ENCODE data around the gene TRANK1. TPM values are rescaled to one million over a fixed set of nuclear protein-coding genes. Genes with fewer than 3 reads are reported as not detected.
"Not testable (repeated sequence)": the region's sequence is repeated elsewhere in the genome, so short reads cannot be mapped to it uniquely, and the experiment has no call there.

Gene TRANK1
- total RNA-seq, 1 donor from 2014 or later = 3.4 TPM

- H3K27ac Mint-ChIP-seq; intact Hi-C loops (cut with micrococcal nuclease); H3K4me1 Mint-ChIP-seq (ENCODE audit: low read depth); H3K36me3 Mint-ChIP-seq (ENCODE audit: low read depth); DNase-seq (ENCODE audit: low spot score): not testable (repeated sequence)
- peaks cover 28% of the 10 kb centered on the region for H3K9me3 Mint-ChIP-seq
- H3K4me3 Mint-ChIP-seq = peak overlapping the region; percentile 22
- peaks cover 20% of the 10 kb centered on the region for H3K27me3 Mint-ChIP-seq (ENCODE audit: insufficient read depth)
Observed at GRCh38 chr3:36947814-36948213, 3.0 kb upstream of the TRANK1 start.

- Mint-ChIP-seq H3K4me3 (peak overlapping the region; percentile 83), H3K4me1 (ENCODE audit: low read depth) (no peaks in the 10 kb centered on the region), H3K27me3 (ENCODE audit: insufficient read depth) (peaks cover 15% of the 10 kb centered on the region), H3K36me3 (ENCODE audit: low read depth) (peaks cover 10% of the 10 kb centered on the region), H3K27ac (no peak overlapping the region), H3K9me3 (peaks cover 28% of the 10 kb centered on the region)
- intact Hi-C loops (cut with micrococcal nuclease) = loop anchor here (1.0 kb wide), 2 partner anchors 27 to 48 kb away; partner anchors contain the start of genes EPM2AIP1 and MLH1
- no peak for DNase-seq (ENCODE audit: low spot score)
Observed at GRCh38 chr3:36945333-36945980, 603 bp upstream of the TRANK1 start.

- peaks cover 10% of the 10 kb centered on the region for H3K36me3 Mint-ChIP-seq (ENCODE audit: low read depth)
- H3K27ac Mint-ChIP-seq = no peak overlapping the region
- peaks cover 16% of the 10 kb centered on the region for H3K27me3 Mint-ChIP-seq (ENCODE audit: insufficient read depth)
- DNase-seq (ENCODE audit: low spot score) = no peak
- no peaks in the 10 kb centered on the region for H3K4me1 Mint-ChIP-seq (ENCODE audit: low read depth)
- intact Hi-C loops (cut with micrococcal nuclease) = loop anchor here (1.0 kb wide), 2 partner anchors 14 to 32 kb away; no protein-coding TSS in a partner anchor
- H3K9me3 Mint-ChIP-seq = peaks cover 23% of the 10 kb centered on the region
- peak overlapping the region; percentile 69 for H3K4me3 Mint-ChIP-seq
Observed at GRCh38 chr3:36944012-36944640, 728 bp downstream of the TRANK1 start.

- DNase-seq (ENCODE audit: low spot score) = no peak
- Mint-ChIP-seq H3K36me3 (ENCODE audit: low read depth) (peaks cover 8% of the 10 kb centered on the region), H3K4me3 (peak overlapping the region; percentile 69), H3K4me1 (ENCODE audit: low read depth) (no peaks in the 10 kb centered on the region), H3K27ac (peak overlapping the region; percentile 34), H3K9me3 (peaks cover 18% of the 10 kb centered on the region), H3K27me3 (ENCODE audit: insufficient read depth) (peaks cover 16% of the 10 kb centered on the region)
- intact Hi-C loops (cut with micrococcal nuclease) = no loop called here
Observed at GRCh38 chr3:36943601-36944000, 1.3 kb downstream of the TRANK1 start.

- DNase-seq (ENCODE audit: low spot score) = no peak
- peaks cover 12% of the 10 kb centered on the region for H3K9me3 Mint-ChIP-seq
- intact Hi-C loops (cut with micrococcal nuclease) = no loop called here
- H3K27me3 Mint-ChIP-seq (ENCODE audit: insufficient read depth) = peaks cover 12% of the 10 kb centered on the region
- H3K4me1 Mint-ChIP-seq (ENCODE audit: low read depth) = no peaks in the 10 kb centered on the region
- peaks cover 6% of the 10 kb centered on the region for H3K36me3 Mint-ChIP-seq (ENCODE audit: low read depth)
- no peak overlapping the region for H3K4me3 Mint-ChIP-seq
- no peak overlapping the region for H3K27ac Mint-ChIP-seq
Observed at GRCh38 chr3:36942638-36943248, 2.1 kb downstream of the TRANK1 start.

GRCh38 chr3:36941658-36942057, 3.2 kb downstream of the TRANK1 start:
- H3K9me3 Mint-ChIP-seq = peaks cover under 1% of the 10 kb centered on the region
- no peak for DNase-seq (ENCODE audit: low spot score)
- peaks cover 14% of the 10 kb centered on the region for H3K27me3 Mint-ChIP-seq (ENCODE audit: insufficient read depth)
- peaks cover under 1% of the 10 kb centered on the region for H3K36me3 Mint-ChIP-seq (ENCODE audit: low read depth)
- H3K27ac Mint-ChIP-seq = no peak overlapping the region
- intact Hi-C loops (cut with micrococcal nuclease) = no loop called here
- no peak overlapping the region for H3K4me3 Mint-ChIP-seq
- H3K4me1 Mint-ChIP-seq (ENCODE audit: low read depth) = no peaks in the 10 kb centered on the region

- peaks cover 18% of the 10 kb centered on the region for H3K27me3 Mint-ChIP-seq (ENCODE audit: insufficient read depth)
- no peak for DNase-seq (ENCODE audit: low spot score)
- no peaks in the 10 kb centered on the region for H3K4me1 Mint-ChIP-seq (ENCODE audit: low read depth)
- no peak overlapping the region for H3K27ac Mint-ChIP-seq
- H3K4me3 Mint-ChIP-seq = no peak overlapping the region
- no peaks in the 10 kb centered on the region for H3K36me3 Mint-ChIP-seq (ENCODE audit: low read depth)
- H3K9me3 Mint-ChIP-seq = no peaks in the 10 kb centered on the region
- intact Hi-C loops (cut with micrococcal nuclease) = no loop called here
Observed at GRCh38 chr3:36941162-36941561, 3.7 kb downstream of the TRANK1 start.

GRCh38 chr3:36937492-36937891, 7.4 kb downstream of the TRANK1 start:
- no peak overlapping the region for H3K27ac Mint-ChIP-seq
- peaks cover 14% of the 10 kb centered on the region for H3K27me3 Mint-ChIP-seq (ENCODE audit: insufficient read depth)
- intact Hi-C loops (cut with micrococcal nuclease) = no loop called here
- no peaks in the 10 kb centered on the region for H3K36me3 Mint-ChIP-seq (ENCODE audit: low read depth)
- no peaks in the 10 kb centered on the region for H3K4me1 Mint-ChIP-seq (ENCODE audit: low read depth)
- H3K4me3 Mint-ChIP-seq = no peak overlapping the region
- H3K9me3 Mint-ChIP-seq = no peaks in the 10 kb centered on the region
- no peak for DNase-seq (ENCODE audit: low spot score)

GRCh38 chr3:36933540-36934296, 11.1 kb downstream of the TRANK1 start:
- intact Hi-C loops (cut with micrococcal nuclease) = no loop called here
- Mint-ChIP-seq H3K4me3 (no peak overlapping the region), H3K9me3 (no peaks in the 10 kb centered on the region), H3K27me3 (ENCODE audit: insufficient read depth) (peaks cover 9% of the 10 kb centered on the region), H3K4me1 (ENCODE audit: low read depth) (no peaks in the 10 kb centered on the region), H3K36me3 (ENCODE audit: low read depth) (peaks cover 2% of the 10 kb centered on the region), H3K27ac (no peak overlapping the region)
- DNase-seq (ENCODE audit: low spot score) = no peak

GRCh38 chr3:36931424-36931823, 13.4 kb downstream of the TRANK1 start:
- H3K27ac Mint-ChIP-seq; DNase-seq (ENCODE audit: low spot score); H3K36me3 Mint-ChIP-seq (ENCODE audit: low read depth); H3K4me3 Mint-ChIP-seq; H3K9me3 Mint-ChIP-seq; H3K27me3 Mint-ChIP-seq (ENCODE audit: insufficient read depth); intact Hi-C loops (cut with micrococcal nuclease); H3K4me1 Mint-ChIP-seq (ENCODE audit: low read depth): not testable (repeated sequence)

- peaks cover 11% of the 10 kb centered on the region for H3K27me3 Mint-ChIP-seq (ENCODE audit: insufficient read depth)
Observed at GRCh38 chr3:36928220-36928619, 16.6 kb downstream of the TRANK1 start.

GRCh38 chr3:36926292-36926897, 18.5 kb downstream of the TRANK1 start:
- Mint-ChIP-seq H3K4me1 (ENCODE audit: low read depth) (no peaks in the 10 kb centered on the region), H3K36me3 (ENCODE audit: low read depth) (peaks cover 4% of the 10 kb centered on the region), H3K4me3 (no peak overlapping the region), H3K27me3 (ENCODE audit: insufficient read depth) (peaks cover 17% of the 10 kb centered on the region), H3K9me3 (peaks cover 4% of the 10 kb centered on the region), H3K27ac (no peak overlapping the region)
- DNase-seq (ENCODE audit: low spot score) = no peak
- intact Hi-C loops (cut with micrococcal nuclease) = no loop called here

More at GRCh38 chr3:36928220-36928619, 16.6 kb downstream of the TRANK1 start:
- intact Hi-C loops (cut with micrococcal nuclease) = no loop called here
- Mint-ChIP-seq H3K4me1 (ENCODE audit: low read depth) (no peaks in the 10 kb centered on the region), H3K27ac (no peak overlapping the region), H3K9me3 (no peaks in the 10 kb centered on the region), H3K36me3 (ENCODE audit: low read depth) (peaks cover 4% of the 10 kb centered on the region), H3K4me3 (no peak overlapping the region)
- DNase-seq (ENCODE audit: low spot score) = no peak

All from activated T-helper 1 cell treated with anti-CD3 and anti-CD28 coated beads, Interleukin-12 subunit alpha, Interleukin-12 subunit beta, Interleukin-2, Interleukin-4 antibody, amounts not matched to agents 30 ng/mL and 10 ng/mL and 1 ng/mL, durations not matched to agents 14 hours and 24 hours and 36 hours (primary cell).